ENCODE results near the gene SLC12A3.

DNA sequence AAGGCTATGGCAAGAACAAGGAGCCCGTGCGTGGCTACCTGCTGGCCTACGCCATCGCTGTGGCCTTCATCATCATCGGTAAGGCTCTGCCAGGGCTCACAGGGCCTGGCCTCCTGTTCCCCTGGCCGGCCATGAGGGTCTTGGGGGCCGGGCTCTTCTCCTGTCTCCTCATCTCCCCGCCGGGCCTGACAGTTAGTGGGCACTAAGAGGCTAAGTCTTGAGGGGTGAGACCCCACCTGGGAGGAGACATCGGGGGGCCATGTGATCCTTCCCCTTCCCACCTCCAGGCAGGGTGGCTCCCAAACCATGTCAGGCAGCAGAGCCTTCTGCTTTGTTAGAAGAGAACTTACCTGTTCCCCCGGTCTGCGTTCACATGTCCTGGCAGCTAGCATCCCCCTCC is 15.2 kb downstream of the SLC12A3 start:
- no peak for TF ChIP-seq EZH2 (IDR thresholded peaks at IDR 0.05; ENCODE audit: borderline replicate concordance)
- TF ChIP-seq, protein P1, sequence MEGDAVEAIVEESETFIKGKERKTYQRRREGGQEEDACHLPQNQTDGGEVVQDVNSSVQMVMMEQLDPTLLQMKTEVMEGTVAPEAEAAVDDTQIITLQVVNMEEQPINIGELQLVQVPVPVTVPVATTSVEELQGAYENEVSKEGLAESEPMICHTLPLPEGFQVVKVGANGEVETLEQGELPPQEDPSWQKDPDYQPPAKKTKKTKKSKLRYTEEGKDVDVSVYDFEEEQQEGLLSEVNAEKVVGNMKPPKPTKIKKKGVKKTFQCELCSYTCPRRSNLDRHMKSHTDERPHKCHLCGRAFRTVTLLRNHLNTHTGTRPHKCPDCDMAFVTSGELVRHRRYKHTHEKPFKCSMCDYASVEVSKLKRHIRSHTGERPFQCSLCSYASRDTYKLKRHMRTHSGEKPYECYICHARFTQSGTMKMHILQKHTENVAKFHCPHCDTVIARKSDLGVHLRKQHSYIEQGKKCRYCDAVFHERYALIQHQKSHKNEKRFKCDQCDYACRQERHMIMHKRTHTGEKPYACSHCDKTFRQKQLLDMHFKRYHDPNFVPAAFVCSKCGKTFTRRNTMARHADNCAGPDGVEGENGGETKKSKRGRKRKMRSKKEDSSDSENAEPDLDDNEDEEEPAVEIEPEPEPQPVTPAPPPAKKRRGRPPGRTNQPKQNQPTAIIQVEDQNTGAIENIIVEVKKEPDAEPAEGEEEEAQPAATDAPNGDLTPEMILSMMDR (IDR thresholded peaks at IDR 0.05; ENCODE audit: poor library complexity): no peak
- no peak for TF ChIP-seq EZH2phosphoT487 (IDR thresholded peaks at IDR 0.05; ENCODE audit: low read depth, severe bottlenecking, unreplicated experiment)

Measured in hepatocyte (in vitro differentiated cells).